Smooth muscle cell (in vitro differentiated cells): ENCODE results near the gene COX10. TPM values are rescaled to one million over a fixed set of nuclear protein-coding genes. Genes with fewer than 3 reads are reported as not detected.

Experiments
- DNase-seq: peaks from one replicate; lab custom pipeline; 2025; ENCODE audit not compliant: unreplicated experiment; lab: John Stamatoyannopoulos, UW
- H2AFZ ChIP-seq: fragments of 200-600 bp; sonication (generic); 2 replicates; pipeline ENCODE4 v1.6.0; 2016; ENCODE audit warnings: antibody characterized with exemption, low read depth, mild to moderate bottlenecking
- H3F3A ChIP-seq: fragments of 200-600 bp; sonication (generic); 2 replicates; pipeline ENCODE4 v1.6.0; 2017; ENCODE audit warnings: antibody characterized with exemption, low read depth
- H3K27ac ChIP-seq: fragments of 200-600 bp; sonication (generic); 2 replicates; pipeline ENCODE4 v1.5.1; 2016; ENCODE audit warnings: low read depth, mild to moderate bottlenecking
- H3K27me3 ChIP-seq: fragments of 200-600 bp; sonication (generic); 2 replicates; pipeline ENCODE4 v1.6.1; 2016; ENCODE audit warnings: low read depth, mild to moderate bottlenecking
- H3K36me3 ChIP-seq: fragments of 200-600 bp; sonication (generic); 2 replicates; pipeline ENCODE4 v1.5.1; 2016; ENCODE audit warnings: low read depth
- H3K4me1 ChIP-seq: fragments of 200-600 bp; sonication (generic); 2 replicates; pipeline ENCODE4 v1.5.1; 2016; ENCODE audit warnings: low read depth
- H3K4me2 ChIP-seq: fragments of 200-600 bp; sonication (generic); 2 replicates; pipeline ENCODE4 v1.6.0; 2016; ENCODE audit warnings: mild to moderate bottlenecking
- H3K4me3 ChIP-seq: fragments of 200-600 bp; sonication (generic); 2 replicates; pipeline ENCODE4 v1.5.1; 2016; ENCODE audit warnings: mild to moderate bottlenecking
- H3K79me2 ChIP-seq: fragments of 200-600 bp; sonication (generic); 2 replicates; pipeline ENCODE4 v1.6.0; 2016; ENCODE audit warnings: low read depth, mild to moderate bottlenecking
- H3K9ac ChIP-seq: fragments of 200-600 bp; sonication (generic); 2 replicates; pipeline ENCODE4 v1.6.0; 2016; ENCODE audit warnings: low read depth
- H3K9me3 ChIP-seq: fragments of 200-600 bp; sonication (generic); replicated peaks from 2 replicates; pipeline ENCODE4 v1.5.1; 2016; ENCODE audit warnings: low read depth
- H4K20me1 ChIP-seq: fragments of 200-600 bp; sonication (generic); 2 replicates; pipeline ENCODE4 v1.6.0; 2016; ENCODE audit warnings: low read depth
- CTCF ChIP-seq: fragments of 200-600 bp; sonication (generic); IDR thresholded peaks from 2 replicates; pipeline ENCODE4 v1.5.1; 2017; ENCODE audit warnings: borderline replicate concordance, mild to moderate bottlenecking, antibody characterized with exemption; ENCODE audit not compliant: insufficient read depth, poor library complexity, severe bottlenecking
- WGBS: methylation state at CpG from one replicate; pipeline ENCODE4 v1.1.7; 2016; ENCODE audit warnings: low lambda C conversion rate; 5-methylcytosine and 5-hydroxymethylcytosine counted together
- polyA plus RNA-seq: library from polyadenylated mRNA; unstranded; fragments of >200 nt; fragmentation: Nextera tagmentation; extraction: Ambion mirVana; gene quantifications from 2 replicates; pipeline ENCODE4 v1.2.1, GENCODE V29; 2016
- total RNA-seq: library from RNA; depleted of rRNA; stranded (reverse); fragments of >200 nt; gene quantifications from 2 replicates; pipeline ENCODE4 v1.2.3, GENCODE V29; 2014

COX10 gene
- total and polyA plus RNA-seq, 2 experiments from 2014 or later: 15.1 to 18.4 TPM

DNA sequence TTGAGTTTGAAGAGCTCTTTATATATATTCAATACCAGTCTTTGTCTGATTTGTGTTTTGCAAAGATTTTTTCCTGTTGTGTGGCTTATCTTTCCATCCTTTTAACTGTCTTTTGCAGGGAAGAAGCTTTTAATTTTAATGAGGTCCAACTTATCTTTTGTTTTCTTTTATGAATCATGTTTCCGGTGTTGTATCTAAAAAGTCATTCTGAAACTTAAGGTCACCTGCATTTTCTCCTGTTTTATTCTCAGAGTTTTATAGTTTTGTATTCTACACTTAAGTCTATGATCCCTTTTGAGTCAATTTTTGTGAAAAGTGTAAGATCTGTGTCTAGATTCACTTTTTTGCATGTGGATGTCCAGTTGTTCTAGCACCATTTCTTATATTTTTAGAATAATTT, 24.6 kb upstream of the COX10 start:
- DNase-seq: no peak
- H3K9me3 ChIP-seq: no peaks in the 10 kb centered on the region
- H3K4me1 ChIP-seq: no peaks in the 10 kb centered on the region
- 69% methylated on average over 1 of the region's 1 CpG for WGBS
- H3K27ac ChIP-seq: no peak overlapping the region
- H3K4me3 ChIP-seq: no peak overlapping the region
- no peaks in the 10 kb centered on the region for H3K79me2 ChIP-seq
- H2AFZ ChIP-seq: no peak overlapping the region
- TF ChIP-seq CTCF: no peak
- no peak overlapping the region for H3K4me2 ChIP-seq
- H3K9ac ChIP-seq: no peak overlapping the region
- no peaks in the 10 kb centered on the region for H3F3A ChIP-seq
- peaks cover 4% of the 10 kb centered on the region for H3K36me3 ChIP-seq
- H4K20me1 ChIP-seq: no peaks in the 10 kb centered on the region
- no peaks in the 10 kb centered on the region for H3K27me3 ChIP-seq

DNA sequence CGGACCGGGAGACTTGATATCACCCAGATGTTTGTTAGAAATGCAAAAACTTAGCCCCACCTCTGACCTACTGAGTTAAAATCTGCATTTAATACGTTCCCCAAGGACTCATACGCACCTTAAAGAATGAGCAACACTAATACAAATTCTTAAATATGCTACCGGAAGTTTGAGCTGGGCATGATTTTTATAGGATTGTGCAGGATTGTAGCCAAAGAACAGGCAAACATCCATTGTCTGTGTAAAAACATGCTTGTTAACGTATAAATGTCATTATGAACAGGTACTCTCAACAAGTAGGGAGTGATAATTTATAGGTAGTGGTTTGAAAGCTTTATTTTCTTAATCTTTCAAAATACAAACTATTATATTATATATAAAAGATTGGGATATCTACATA, 22.3 kb upstream of the COX10 start:
- Histone ChIP-seq H3K4me2 (no peak overlapping the region), H3F3A (no peaks in the 10 kb centered on the region)
- WGBS: 99% methylated on average over 6 of the region's 6 CpGs

GRCh38 chr17:14047591-14047990, 21.7 kb upstream of the COX10 start:
- no peak for TF ChIP-seq CTCF
- Histone ChIP-seq H3K27me3 (no peaks in the 10 kb centered on the region), H3K9ac (no peak overlapping the region), H3K79me2 (peaks cover 3% of the 10 kb centered on the region), H3K4me2 (no peak overlapping the region), H3K4me1 (no peaks in the 10 kb centered on the region), H4K20me1 (no peaks in the 10 kb centered on the region), H3K36me3 (no peaks in the 10 kb centered on the region), H3K9me3 (no peaks in the 10 kb centered on the region), H3K4me3 (no peak overlapping the region), H3F3A (no peaks in the 10 kb centered on the region), H3K27ac (no peak overlapping the region), H2AFZ (no peak overlapping the region)
- no peak for DNase-seq
- WGBS: 94% methylated on average over 4 of the region's 4 CpGs

More for the DNA sequence above, 22.3 kb upstream of the COX10 start:
- Histone ChIP-seq H3K4me3 (no peak overlapping the region), H2AFZ (no peak overlapping the region), H3K9ac (no peak overlapping the region), H4K20me1 (no peaks in the 10 kb centered on the region), H3K36me3 (peaks cover under 1% of the 10 kb centered on the region), H3K27me3 (no peaks in the 10 kb centered on the region), H3K4me1 (no peaks in the 10 kb centered on the region), H3K27ac (no peak overlapping the region), H3K9me3 (no peaks in the 10 kb centered on the region), H3K79me2 (peaks cover 3% of the 10 kb centered on the region)
- DNase-seq: no peak
- TF ChIP-seq CTCF: no peak

GRCh38 chr17:14048169-14048568, 21.1 kb upstream of the COX10 start:
- no peak overlapping the region for H2AFZ ChIP-seq
- no peaks in the 10 kb centered on the region for H4K20me1 ChIP-seq
- H3K36me3 ChIP-seq: no peaks in the 10 kb centered on the region
- H3K9me3 ChIP-seq: no peaks in the 10 kb centered on the region
- H3K9ac ChIP-seq: no peak overlapping the region
- no peak overlapping the region for H3K27ac ChIP-seq
- no peak for DNase-seq
- H3K4me2 ChIP-seq: no peak overlapping the region
- H3K4me3 ChIP-seq: no peak overlapping the region
- no peaks in the 10 kb centered on the region for H3K4me1 ChIP-seq
- H3F3A ChIP-seq: no peaks in the 10 kb centered on the region
- H3K27me3 ChIP-seq: no peaks in the 10 kb centered on the region
- TF ChIP-seq CTCF: no peak
- H3K79me2 ChIP-seq: peaks cover 3% of the 10 kb centered on the region
